Neural crest cell (in vitro differentiated cells): ENCODE measurements around the gene DAP. TPM values are rescaled to one million over a fixed set of nuclear protein-coding genes. Genes with fewer than 3 reads are reported as not detected.
A peak's percentile ranks its signal among the peaks of the same experiment; 100 is the strongest.

ENCODE experiments used
- DNase-seq: peaks from one replicate; pipeline ENCODE4 v3.0.0; 2021; ENCODE audit warnings: low read depth, mixed read lengths, low spot score
- H3K27ac Mint-ChIP-seq: one replicate; pipeline ENCODE4 v1.8.0; 2021; ENCODE audit warnings: mild to moderate bottlenecking, mixed read lengths; ENCODE audit not compliant: unreplicated experiment
- H3K27me3 Mint-ChIP-seq: 2 replicates; pipeline ENCODE4 v1.8.0; 2021; ENCODE audit warnings: low read depth, mild to moderate bottlenecking, mixed read lengths
- H3K36me3 Mint-ChIP-seq: 2 replicates; pipeline ENCODE4 v1.8.0; 2021; ENCODE audit warnings: low read depth, mild to moderate bottlenecking, mixed read lengths
- H3K4me1 Mint-ChIP-seq: 2 replicates; pipeline ENCODE4 v1.8.0; 2021; ENCODE audit warnings: mixed read lengths
- H3K4me3 Mint-ChIP-seq: one replicate; pipeline ENCODE4 v1.8.0; 2021; ENCODE audit warnings: mild to moderate bottlenecking, mixed read lengths
- H3K9me3 Mint-ChIP-seq: 2 replicates; pipeline ENCODE4 v1.8.0; 2021; ENCODE audit warnings: mixed read lengths
- CTCF ChIP-seq: fragments of 200-600 bp; sonication (generic); conservative IDR thresholded peaks from 2 replicates; pipeline ENCODE4 v1.5.0; 2021; ENCODE audit warnings: antibody characterized with exemption, mild to moderate bottlenecking
- long read RNA-seq: library from polyadenylated mRNA; unstranded; transcript quantifications from one replicate; pipeline ENCODE4 v2.0.0, GENCODE V29; 2020
- total RNA-seq: library from RNA; stranded (reverse); gene quantifications from 2 replicates; pipeline ENCODE4 v1.2.1, GENCODE V29; 2021

DAP gene
- 107 and 111 TPM in 2 replicates for total RNA-seq
- long read RNA-seq, transcript DAP-201 (4 exons, 2,339 nt) = major isoform, 103 of 150 reads
- long read RNA-seq, partial matches to known transcripts = 7 of 150 reads
- long read RNA-seq, other reads (novel, unspliced or antisense) = 40 of 150 reads

GRCh38 chr5:10761185-10761932, at the start of gene DAP:
TSS of gene DAP (minus strand) at chr5:10761234. CDS start at chr5:10761068, 166 bp downstream.
- peaks cover 37% of the 10 kb centered on the region for H3K4me1 Mint-ChIP-seq
- no peaks in the 10 kb centered on the region for H3K9me3 Mint-ChIP-seq
- H3K27ac Mint-ChIP-seq = peak within 1 kb of the TSS; percentile 79
- H3K36me3 Mint-ChIP-seq = peaks cover 3% of the 10 kb centered on the region
- H3K27me3 Mint-ChIP-seq = no peaks in the 10 kb centered on the region
- no peak for TF ChIP-seq CTCF
- peak; percentile 68 for DNase-seq
- peak within 1 kb of the TSS; percentile 95 for H3K4me3 Mint-ChIP-seq

- peaks cover 2% of the 10 kb centered on the region for H3K36me3 Mint-ChIP-seq
- H3K4me1 Mint-ChIP-seq = no peaks in the 10 kb centered on the region
- no peak overlapping the region for H3K27ac Mint-ChIP-seq
- H3K27me3 Mint-ChIP-seq = no peaks in the 10 kb centered on the region
- DNase-seq = no peak
- H3K9me3 Mint-ChIP-seq = peaks cover 13% of the 10 kb centered on the region
- H3K4me3 Mint-ChIP-seq = no peak overlapping the region
- no peak for TF ChIP-seq CTCF
These were observed 47.6 kb upstream of the DAP start for GRCh38 chr5:10808347-10809226.

GRCh38 chr5:10801931-10802666, 41.1 kb upstream of the DAP start:
- Mint-ChIP-seq H3K4me3 (no peak overlapping the region), H3K36me3 (peaks cover 2% of the 10 kb centered on the region), H3K27ac (no peak overlapping the region), H3K27me3 (no peaks in the 10 kb centered on the region), H3K9me3 (peaks cover 10% of the 10 kb centered on the region), H3K4me1 (peaks cover 4% of the 10 kb centered on the region)
- TF ChIP-seq CTCF = no peak
- DNase-seq = no peak

GRCh38 chr5:10800852-10801251, 39.8 kb upstream of the DAP start:
- H3K27ac Mint-ChIP-seq = no peak overlapping the region
- DNase-seq = no peak
- peaks cover 4% of the 10 kb centered on the region for H3K4me1 Mint-ChIP-seq
- H3K4me3 Mint-ChIP-seq = no peak overlapping the region
- TF ChIP-seq CTCF = no peak
- H3K9me3 Mint-ChIP-seq = peaks cover 8% of the 10 kb centered on the region
- H3K27me3 Mint-ChIP-seq = no peaks in the 10 kb centered on the region
- H3K36me3 Mint-ChIP-seq = peaks cover 2% of the 10 kb centered on the region

DNA sequence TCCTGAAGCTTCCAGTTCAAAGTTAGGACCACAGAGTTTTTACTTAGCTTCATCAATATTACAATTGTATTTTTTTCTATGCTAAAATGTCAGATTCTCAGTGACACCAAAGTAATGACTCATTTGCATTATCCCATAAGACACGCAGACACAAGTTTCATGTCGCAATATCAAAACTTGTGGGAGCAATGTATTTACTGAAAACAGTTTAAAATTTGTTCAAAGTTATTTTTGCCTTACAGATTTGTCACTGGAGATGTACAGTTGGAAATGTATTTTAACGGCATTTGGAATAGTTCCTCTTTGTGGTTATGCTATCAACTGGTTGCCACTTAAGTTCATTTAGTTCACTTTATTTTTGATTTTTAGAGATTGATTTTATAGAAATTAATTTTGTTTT, 36.2 kb upstream of the DAP start:
- peaks cover 2% of the 10 kb centered on the region for H3K9me3 Mint-ChIP-seq
- TF ChIP-seq CTCF = no peak
- no peak overlapping the region for H3K27ac Mint-ChIP-seq
- H3K4me3 Mint-ChIP-seq = no peak overlapping the region
- no peak for DNase-seq
- no peaks in the 10 kb centered on the region for H3K27me3 Mint-ChIP-seq
- no peaks in the 10 kb centered on the region for H3K36me3 Mint-ChIP-seq
- peaks cover 4% of the 10 kb centered on the region for H3K4me1 Mint-ChIP-seq
